ENCODE data around the gene EARS2. TPM values are rescaled to one million over a fixed set of nuclear protein-coding genes. Genes with fewer than 3 reads are reported as not detected.

The EARS2 gene
- total and polyA plus RNA-seq, 10 of the 15 experiments (the other 5 are each of a cell fraction or from before 2014, with no cell fraction given): 12.9 to 65.9 (median 33.5) TPM

DNA sequence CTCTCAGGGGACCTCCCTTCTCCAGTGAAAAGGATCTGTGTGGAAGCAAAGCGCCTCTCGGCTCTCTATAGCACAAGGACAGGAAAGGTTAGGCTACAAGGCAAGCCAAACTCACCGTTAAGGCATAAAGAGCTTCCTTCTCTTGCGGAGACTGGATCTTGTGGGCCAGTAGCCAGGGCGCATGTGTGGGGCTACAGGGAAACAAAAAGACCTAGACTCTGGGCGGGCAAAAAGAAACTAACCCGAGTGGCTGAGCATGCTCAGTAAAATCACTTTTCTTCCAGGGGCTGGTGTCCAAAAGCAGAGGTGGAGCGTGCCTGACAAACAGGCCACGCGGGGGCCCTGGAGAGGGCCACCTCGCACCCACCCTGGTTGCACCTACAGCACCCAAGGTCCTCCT is 63.0 kb downstream of the EARS2 start (continued):
- TF ChIP-seq, protein P1, sequence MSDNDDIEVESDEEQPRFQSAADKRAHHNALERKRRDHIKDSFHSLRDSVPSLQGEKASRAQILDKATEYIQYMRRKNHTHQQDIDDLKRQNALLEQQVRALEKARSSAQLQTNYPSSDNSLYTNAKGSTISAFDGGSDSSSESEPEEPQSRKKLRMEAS (IDR thresholded peaks at IDR 0.05; ENCODE audit: low read depth, low read length): no peak
- TF ChIP-seq, protein P2, sequence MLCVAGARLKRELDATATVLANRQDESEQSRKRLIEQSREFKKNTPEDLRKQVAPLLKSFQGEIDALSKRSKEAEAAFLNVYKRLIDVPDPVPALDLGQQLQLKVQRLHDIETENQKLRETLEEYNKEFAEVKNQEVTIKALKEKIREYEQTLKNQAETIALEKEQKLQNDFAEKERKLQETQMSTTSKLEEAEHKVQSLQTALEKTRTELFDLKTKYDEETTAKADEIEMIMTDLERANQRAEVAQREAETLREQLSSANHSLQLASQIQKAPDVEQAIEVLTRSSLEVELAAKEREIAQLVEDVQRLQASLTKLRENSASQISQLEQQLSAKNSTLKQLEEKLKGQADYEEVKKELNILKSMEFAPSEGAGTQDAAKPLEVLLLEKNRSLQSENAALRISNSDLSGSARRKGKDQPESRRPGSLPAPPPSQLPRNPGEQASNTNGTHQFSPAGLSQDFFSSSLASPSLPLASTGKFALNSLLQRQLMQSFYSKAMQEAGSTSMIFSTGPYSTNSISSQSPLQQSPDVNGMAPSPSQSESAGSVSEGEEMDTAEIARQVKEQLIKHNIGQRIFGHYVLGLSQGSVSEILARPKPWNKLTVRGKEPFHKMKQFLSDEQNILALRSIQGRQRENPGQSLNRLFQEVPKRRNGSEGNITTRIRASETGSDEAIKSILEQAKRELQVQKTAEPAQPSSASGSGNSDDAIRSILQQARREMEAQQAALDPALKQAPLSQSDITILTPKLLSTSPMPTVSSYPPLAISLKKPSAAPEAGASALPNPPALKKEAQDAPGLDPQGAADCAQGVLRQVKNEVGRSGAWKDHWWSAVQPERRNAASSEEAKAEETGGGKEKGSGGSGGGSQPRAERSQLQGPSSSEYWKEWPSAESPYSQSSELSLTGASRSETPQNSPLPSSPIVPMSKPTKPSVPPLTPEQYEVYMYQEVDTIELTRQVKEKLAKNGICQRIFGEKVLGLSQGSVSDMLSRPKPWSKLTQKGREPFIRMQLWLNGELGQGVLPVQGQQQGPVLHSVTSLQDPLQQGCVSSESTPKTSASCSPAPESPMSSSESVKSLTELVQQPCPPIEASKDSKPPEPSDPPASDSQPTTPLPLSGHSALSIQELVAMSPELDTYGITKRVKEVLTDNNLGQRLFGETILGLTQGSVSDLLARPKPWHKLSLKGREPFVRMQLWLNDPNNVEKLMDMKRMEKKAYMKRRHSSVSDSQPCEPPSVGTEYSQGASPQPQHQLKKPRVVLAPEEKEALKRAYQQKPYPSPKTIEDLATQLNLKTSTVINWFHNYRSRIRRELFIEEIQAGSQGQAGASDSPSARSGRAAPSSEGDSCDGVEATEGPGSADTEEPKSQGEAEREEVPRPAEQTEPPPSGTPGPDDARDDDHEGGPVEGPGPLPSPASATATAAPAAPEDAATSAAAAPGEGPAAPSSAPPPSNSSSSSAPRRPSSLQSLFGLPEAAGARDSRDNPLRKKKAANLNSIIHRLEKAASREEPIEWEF (IDR thresholded peaks at IDR 0.05; ENCODE audit: insufficient replicate concordance, low read depth, low read length): no peak
- TF ChIP-seq EGR1 (IDR thresholded peaks at IDR 0.05; ENCODE audit: borderline replicate concordance in 1 of 2, low read depth in 2 of 2, low read length in 2 of 2): no peak

DNA sequence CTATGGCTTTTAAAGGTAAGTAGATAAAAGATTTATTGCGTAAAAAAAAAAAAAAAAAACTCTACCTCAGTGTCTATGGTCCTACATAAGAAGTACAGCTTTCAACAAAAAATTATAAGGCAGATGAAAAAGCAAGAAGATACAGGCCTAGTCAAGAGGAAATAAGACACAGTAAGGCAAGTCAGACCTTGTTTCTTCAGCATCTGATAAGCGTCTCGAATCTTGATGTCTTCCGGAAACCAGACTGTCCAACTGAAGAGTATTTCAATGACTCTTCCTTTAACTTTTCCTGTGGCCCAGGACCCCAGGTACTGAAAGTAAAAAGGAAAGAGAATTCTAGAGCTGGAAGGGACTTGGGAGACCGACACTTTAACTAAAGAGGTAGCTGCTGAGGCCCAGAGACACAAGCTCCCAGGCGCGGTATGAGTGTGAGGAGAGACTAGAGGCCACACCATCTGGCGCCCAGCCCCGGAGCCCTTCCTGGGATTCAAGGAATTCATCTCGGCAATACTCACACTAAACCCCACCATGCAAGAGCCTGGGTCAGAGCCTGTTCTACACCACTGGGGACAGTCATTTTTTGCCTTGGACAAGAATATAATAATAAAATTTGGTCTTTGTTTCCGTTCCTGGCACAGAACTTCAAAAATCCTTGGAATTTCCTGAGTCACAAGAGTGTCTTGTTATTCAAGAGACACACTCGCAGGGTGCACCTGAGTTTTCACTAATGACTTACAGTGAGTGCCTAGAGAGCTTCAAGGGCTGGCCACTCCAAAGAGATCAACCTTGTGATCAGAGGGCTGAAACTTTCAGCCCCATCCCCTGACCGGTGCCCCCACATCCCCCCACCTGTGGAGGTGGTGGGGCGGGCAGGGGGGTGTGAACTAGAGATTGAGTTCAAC is 65.4 kb downstream of the EARS2 start:
- H3K79me2 ChIP-seq (ENCODE audit: control insufficient read depth, insufficient read depth, low read length): 0 out of 2 replicates have a peak, but pooled peaks cover 2% of the 10 kb centered on the region
- BruUV-seq (replicated peaks): no TSS peak
- peaks cover 51 to 61% of the 10 kb centered on the region in 2 experiments for H3K36me3 ChIP-seq (ENCODE audit: control insufficient read depth in 2 of 2, insufficient read depth in 2 of 2, low read length in 1 of 2)
- no peak overlapping the region for H3K27ac ChIP-seq (ENCODE audit: control insufficient read depth, insufficient read depth)
- H3K9me3 ChIP-seq (replicated peaks; ENCODE audit: control insufficient read depth, insufficient read depth, low read length): no peaks in the 10 kb centered on the region
- intact Hi-C loops (cut with micrococcal nuclease; ENCODE audit: unreplicated experiment): no loop called here
- ChIA-PET POLR2A (interaction anchor here (0.7 to 0.8 kb wide), 4 partner anchors 38 to 655 kb away, joined by 3 to 6 read pairs (median 4); no protein-coding TSS in a partner anchor), CTCF (no interaction called here), SMC1A (ENCODE audit: uncharacterized antibody, unreplicated experiment) (interaction anchor here (0.6 to 1.2 kb wide), 5 partner anchors 56 to 311 kb away, joined by 3 read pairs; no protein-coding TSS in a partner anchor), RAD21 (ENCODE audit: unreplicated experiment) (no interaction called here)
- H4K20me1 ChIP-seq (ENCODE audit: control insufficient read depth, insufficient read depth): peaks cover 9% of the 10 kb centered on the region; the same call in 1 of the 2 replicates
- TF ChIP-seq ASH2L (IDR thresholded peaks at IDR 0.05; ENCODE audit: borderline replicate concordance, low read depth): no peak
- no peak for TF ChIP-seq KDM1A (IDR thresholded peaks at IDR 0.05; ENCODE audit: borderline replicate concordance)
- TF ChIP-seq CREM (IDR thresholded peaks at IDR 0.05; ENCODE audit: low read depth): no peak
- no peak for TF ChIP-seq TCF3 (IDR thresholded peaks at IDR 0.05; ENCODE audit: borderline replicate concordance, insufficient read depth, low read depth, low read length)
- TF ChIP-seq, protein P3, sequence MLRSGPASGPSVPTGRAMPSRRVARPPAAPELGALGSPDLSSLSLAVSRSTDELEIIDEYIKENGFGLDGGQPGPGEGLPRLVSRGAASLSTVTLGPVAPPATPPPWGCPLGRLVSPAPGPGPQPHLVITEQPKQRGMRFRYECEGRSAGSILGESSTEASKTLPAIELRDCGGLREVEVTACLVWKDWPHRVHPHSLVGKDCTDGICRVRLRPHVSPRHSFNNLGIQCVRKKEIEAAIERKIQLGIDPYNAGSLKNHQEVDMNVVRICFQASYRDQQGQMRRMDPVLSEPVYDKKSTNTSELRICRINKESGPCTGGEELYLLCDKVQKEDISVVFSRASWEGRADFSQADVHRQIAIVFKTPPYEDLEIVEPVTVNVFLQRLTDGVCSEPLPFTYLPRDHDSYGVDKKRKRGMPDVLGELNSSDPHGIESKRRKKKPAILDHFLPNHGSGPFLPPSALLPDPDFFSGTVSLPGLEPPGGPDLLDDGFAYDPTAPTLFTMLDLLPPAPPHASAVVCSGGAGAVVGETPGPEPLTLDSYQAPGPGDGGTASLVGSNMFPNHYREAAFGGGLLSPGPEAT (IDR thresholded peaks at IDR 0.05; ENCODE audit: low read depth): no peak
- H3K4me1 ChIP-seq (ENCODE audit: control insufficient read depth, insufficient read depth, low read length): no peaks in the 10 kb centered on the region
- no peaks in the 10 kb centered on the region for H3K27me3 ChIP-seq (replicated peaks in 1 of 2; ENCODE audit: control insufficient read depth in 2 of 2, insufficient read depth in 2 of 2, low read length in 1 of 2)
- FAIRE-seq: no peak
- WGBS (ENCODE audit: insufficient coverage, insufficient replicate concordance, low lambda C conversion rate, missing lambda C conversion rate): 81% methylated on average over 12 of the region's 14 CpGs
- no peak overlapping the region for H3K4me3 ChIP-seq
- no peak overlapping the region for H2AFZ ChIP-seq (ENCODE audit: control insufficient read depth, low read depth, low read length)
- no peak for ATAC-seq
- H3K9ac ChIP-seq (ENCODE audit: control insufficient read depth, insufficient read depth, low read length): no peak overlapping the region
- no peak for DNase-seq (ENCODE audit: low read depth, low spot score)
- H3K4me2 ChIP-seq (ENCODE audit: control insufficient read depth, insufficient read depth): no peak overlapping the region
- in situ Hi-C loops (cut with MboI): no loop called here

Measured in GM12878 (cell line).